Upper lobe of left lung (tissue), 6 donors: ENCODE data around the gene MMP11. TPM values are rescaled to one million over a fixed set of nuclear protein-coding genes. Genes with fewer than 3 reads are reported as not detected.
"Not testable (repeated sequence)": the region's sequence is repeated elsewhere in the genome, so short reads cannot be mapped to it uniquely, and the experiment has no call there.

Source experiments
- ATAC-seq, 2 donors: fragments of 200-7000 bp; cut with Tn5 transposase; one replicate each; pipeline ENCODE4 v1.9.1; 2022; ENCODE audit warnings: mild to moderate bottlenecking in 2 of 2, moderate library complexity in 2 of 2; ENCODE audit not compliant: low FRiP score in 2 of 2
- DNase-seq, 2 donors: peaks; one replicate each; pipeline ENCODE4 v3.0.0-alpha.2; 2019 to 2020
- H3K27ac ChIP-seq, 4 donors: fragments of 200-600 bp; sonication (generic); one replicate each; pipeline ENCODE4 v1.5.1; 2016 to 2019
- H3K27me3 ChIP-seq, 4 donors: fragments of 200-600 bp; sonication (generic); one replicate each; pipeline ENCODE4 v1.5.1; 2017 to 2019
- H3K36me3 ChIP-seq, 4 donors: fragments of 200-600 bp; sonication (generic); one replicate each; pipeline ENCODE4 v1.5.1; 2016 to 2019
- H3K4me1 ChIP-seq, 4 donors: fragments of 200-600 bp; sonication (generic); one replicate each; pipeline ENCODE4 v1.5.1; 2018 to 2019
- H3K4me3 ChIP-seq, 4 donors: fragments of 200-600 bp; sonication (generic); one replicate each; pipeline ENCODE4 v1.5.1; 2017 to 2019; ENCODE audit warnings: mild to moderate bottlenecking in 2 of 4, moderate library complexity in 1 of 4
- H3K9me3 ChIP-seq, 4 donors: fragments of 200-600 bp; sonication (generic); one replicate each; pipeline ENCODE4 v1.5.1; 2018 to 2019
- CTCF ChIP-seq, 6 experiments: fragments of 450-650 bp in 4 of 6; fragments of 200-600 bp in 2 of 6; sonication (generic) in 2 of 6; IDR thresholded peaks; one replicate each; pipeline ENCODE4 v1.5.1; 2016 to 2019; ENCODE audit warnings: antibody characterized with exemption in 6 of 6
- EP300 ChIP-seq, 4 donors: sonication (generic); formaldehyde crosslinking; IDR thresholded peaks; one replicate each; pipeline ENCODE4 v1.5.1; 2017; ENCODE audit warnings: antibody characterized with exemption in 4 of 4, control low read depth in 2 of 4
- POLR2A ChIP-seq, 4 donors: fragments of 450-650 bp; IDR thresholded peaks; one replicate each; pipeline ENCODE4 v1.5.1; 2016 to 2017; ENCODE audit warnings: antibody characterized with exemption in 4 of 4, mild to moderate bottlenecking in 2 of 4
- POLR2AphosphoS5 ChIP-seq, 2 donors: sonication (generic); formaldehyde crosslinking; IDR thresholded peaks; one replicate each; pipeline ENCODE4 v1.5.1; 2017; ENCODE audit warnings: antibody characterized with exemption in 2 of 2
- WGBS, 2 donors: methylation state at CpG; one replicate each; pipeline ENCODE4 v1.1.5; 2017 to 2018; 5-methylcytosine and 5-hydroxymethylcytosine counted together
- total RNA-seq, 6 donors: library from RNA; depleted of rRNA in 4 of 6; stranded (reverse); fragments of >200 nt in 4 of 6; gene quantifications; one replicate each; pipeline versions ENCODE4 v1.1.0 to v1.2.1, GENCODE V29; 2016 to 2021
- donor health status: DM: no; HTN: no; CAD: no; lungs with moderate emphysema.
- donor health status: DM: no; HTN: yes; CAD: no; lungs with severe emphysema.

The MMP11 gene
- 1 to 10 TPM in 2 of 6 donors, under 1 TPM in 1, not detected in 3; 0.57 to 7.7 (median 2.9) TPM for total RNA-seq

- peak; percentile 54 to 92 for DNase-seq
- Histone ChIP-seq H3K27ac (peak within 1 kb of the TSS in 1 of 4 donors; percentile 20), H3K4me1 (peaks cover 23 to 43% (median 32%) of the 10 kb centered on the region in 4 donors), H3K9me3 (no peaks in the 10 kb centered on the region), H3K36me3 (no peaks in the 10 kb centered on the region), H3K27me3 (no peaks in the 10 kb centered on the region), H3K4me3 (peak within 1 kb of the TSS in 3 of 4 donors; percentile 48 to 55 (median 55))
- 7 to 23% methylated on average over 15 to 42 of the region's 79 CpGs for WGBS, 2 donors
- ATAC-seq = peak in 1 of 2 donors; percentile 67
- TF ChIP-seq POLR2AphosphoS5 (IDR thresholded peaks at IDR 0.05) = no peak
- no peak for TF ChIP-seq CTCF (IDR thresholded peaks at IDR 0.05)
- TF ChIP-seq POLR2A (IDR thresholded peaks at IDR 0.05) = no peak
- no peak for TF ChIP-seq EP300 (IDR thresholded peaks at IDR 0.05)
Observed at GRCh38 chr22:23772649-23773473, at the start of gene MMP11. Gene MMP11, plus strand, starts transcription at chr22:23772849. Its CDS starts 22 bp downstream, at chr22:23772871.

- H3K27ac ChIP-seq, H3K36me3 ChIP-seq, H3K27me3 ChIP-seq, H3K4me3 ChIP-seq, H3K4me1 ChIP-seq, ATAC-seq, DNase-seq, H3K9me3 ChIP-seq: not testable (repeated sequence)
- WGBS, 2 donors = 73 to 93% methylated on average over 4 of the region's 4 CpGs
Observed at GRCh38 chr22:23728108-23728507, 44.5 kb upstream of the MMP11 start.

- ATAC-seq (no peak), DNase-seq (no peak)
- TF ChIP-seq POLR2AphosphoS5 (IDR thresholded peaks at IDR 0.05) (no peak), CTCF (IDR thresholded peaks at IDR 0.05) (no peak), POLR2A (IDR thresholded peaks at IDR 0.05) (no peak), EP300 (IDR thresholded peaks at IDR 0.05) (no peak)
- H3K27ac ChIP-seq = no peak overlapping the region
- H3K4me1 ChIP-seq = no peaks in the 10 kb centered on the region
- no peaks in the 10 kb centered on the region for H3K9me3 ChIP-seq
- H3K27me3 ChIP-seq = no peaks in the 10 kb centered on the region
- H3K4me3 ChIP-seq = no peak overlapping the region
- H3K36me3 ChIP-seq = peaks cover 0 to 17% (median 6%) of the 10 kb centered on the region in 4 donors
Observed at GRCh38 chr22:23737696-23738095, 35.0 kb upstream of the MMP11 start.

- 79 to 80% methylated on average over 4 to 7 of the region's 7 CpGs for WGBS, 2 donors
- Histone ChIP-seq H3K27me3 (no peaks in the 10 kb centered on the region), H3K4me3 (no peak overlapping the region), H3K9me3 (no peaks in the 10 kb centered on the region), H3K36me3 (peaks cover 0 to 45% (median 25%) of the 10 kb centered on the region in 4 donors), H3K27ac (peak overlapping the region in 2 of 4 donors; percentile 8 to 22), H3K4me1 (peaks cover 0 to 4% (median 0%) of the 10 kb centered on the region in 4 donors)
- TF ChIP-seq EP300 (IDR thresholded peaks at IDR 0.05) (no peak), POLR2AphosphoS5 (IDR thresholded peaks at IDR 0.05) (no peak), POLR2A (IDR thresholded peaks at IDR 0.05) (no peak), CTCF (IDR thresholded peaks at IDR 0.05) (no peak)
- no peak for DNase-seq
- ATAC-seq = peak; percentile 41
Observed at GRCh38 chr22:23742505-23743264, 30.0 kb upstream of the MMP11 start.

- no peak overlapping the region for H3K4me3 ChIP-seq
- no peaks in the 10 kb centered on the region for H3K9me3 ChIP-seq
- no peak overlapping the region for H3K27ac ChIP-seq
- ATAC-seq (peak in 1 of 2 donors; percentile 23), DNase-seq (no peak)
- peaks cover 0 to 45% (median 25%) of the 10 kb centered on the region in 4 donors for H3K36me3 ChIP-seq
- TF ChIP-seq POLR2AphosphoS5 (IDR thresholded peaks at IDR 0.05) = no peak
- TF ChIP-seq CTCF (IDR thresholded peaks at IDR 0.05) = no peak
- TF ChIP-seq POLR2A (IDR thresholded peaks at IDR 0.05) = no peak
- no peak for TF ChIP-seq EP300 (IDR thresholded peaks at IDR 0.05)
- 83 to 91% methylated on average over 2 of the region's 2 CpGs for WGBS, 2 donors
- H3K27me3 ChIP-seq = no peaks in the 10 kb centered on the region
- H3K4me1 ChIP-seq = peaks cover 0 to 4% (median 0%) of the 10 kb centered on the region in 4 donors
Observed at GRCh38 chr22:23743303-23743705, 29.3 kb upstream of the MMP11 start.
